ENCODE measurements around the gene SOX18. TPM values are rescaled to one million over a fixed set of nuclear protein-coding genes. Genes with fewer than 3 reads are reported as not detected.
A peak's percentile ranks its signal among the peaks of the same experiment; 100 is the strongest.

SOX18 gene
- total and polyA plus RNA-seq, 2 of the 13 experiments (the other 11 are each of a cell fraction or from before 2014, with no cell fraction given), result 1.6 to 1.9 TPM

DNA sequence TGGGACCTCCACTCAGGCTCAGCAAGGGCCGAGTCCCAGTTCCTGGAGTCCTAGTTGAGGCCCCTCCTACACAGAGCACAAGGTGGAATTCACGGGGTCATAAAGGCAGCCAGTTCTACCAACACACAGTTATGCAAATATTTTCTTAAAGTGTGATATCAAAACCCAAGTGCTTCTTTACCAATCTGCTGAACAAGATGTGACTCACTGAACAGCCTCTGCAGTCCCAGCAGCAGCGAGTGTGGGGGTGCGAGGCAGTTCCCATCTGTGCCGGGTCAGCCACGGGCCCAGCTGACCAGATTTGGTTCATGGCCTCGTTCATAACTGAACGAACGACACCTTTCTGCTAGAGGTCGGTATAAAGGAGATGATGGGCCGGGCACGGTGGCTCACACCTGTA is 9.1 kb upstream of the SOX18 start (continued):
- TF ChIP-seq, protein P1, sequence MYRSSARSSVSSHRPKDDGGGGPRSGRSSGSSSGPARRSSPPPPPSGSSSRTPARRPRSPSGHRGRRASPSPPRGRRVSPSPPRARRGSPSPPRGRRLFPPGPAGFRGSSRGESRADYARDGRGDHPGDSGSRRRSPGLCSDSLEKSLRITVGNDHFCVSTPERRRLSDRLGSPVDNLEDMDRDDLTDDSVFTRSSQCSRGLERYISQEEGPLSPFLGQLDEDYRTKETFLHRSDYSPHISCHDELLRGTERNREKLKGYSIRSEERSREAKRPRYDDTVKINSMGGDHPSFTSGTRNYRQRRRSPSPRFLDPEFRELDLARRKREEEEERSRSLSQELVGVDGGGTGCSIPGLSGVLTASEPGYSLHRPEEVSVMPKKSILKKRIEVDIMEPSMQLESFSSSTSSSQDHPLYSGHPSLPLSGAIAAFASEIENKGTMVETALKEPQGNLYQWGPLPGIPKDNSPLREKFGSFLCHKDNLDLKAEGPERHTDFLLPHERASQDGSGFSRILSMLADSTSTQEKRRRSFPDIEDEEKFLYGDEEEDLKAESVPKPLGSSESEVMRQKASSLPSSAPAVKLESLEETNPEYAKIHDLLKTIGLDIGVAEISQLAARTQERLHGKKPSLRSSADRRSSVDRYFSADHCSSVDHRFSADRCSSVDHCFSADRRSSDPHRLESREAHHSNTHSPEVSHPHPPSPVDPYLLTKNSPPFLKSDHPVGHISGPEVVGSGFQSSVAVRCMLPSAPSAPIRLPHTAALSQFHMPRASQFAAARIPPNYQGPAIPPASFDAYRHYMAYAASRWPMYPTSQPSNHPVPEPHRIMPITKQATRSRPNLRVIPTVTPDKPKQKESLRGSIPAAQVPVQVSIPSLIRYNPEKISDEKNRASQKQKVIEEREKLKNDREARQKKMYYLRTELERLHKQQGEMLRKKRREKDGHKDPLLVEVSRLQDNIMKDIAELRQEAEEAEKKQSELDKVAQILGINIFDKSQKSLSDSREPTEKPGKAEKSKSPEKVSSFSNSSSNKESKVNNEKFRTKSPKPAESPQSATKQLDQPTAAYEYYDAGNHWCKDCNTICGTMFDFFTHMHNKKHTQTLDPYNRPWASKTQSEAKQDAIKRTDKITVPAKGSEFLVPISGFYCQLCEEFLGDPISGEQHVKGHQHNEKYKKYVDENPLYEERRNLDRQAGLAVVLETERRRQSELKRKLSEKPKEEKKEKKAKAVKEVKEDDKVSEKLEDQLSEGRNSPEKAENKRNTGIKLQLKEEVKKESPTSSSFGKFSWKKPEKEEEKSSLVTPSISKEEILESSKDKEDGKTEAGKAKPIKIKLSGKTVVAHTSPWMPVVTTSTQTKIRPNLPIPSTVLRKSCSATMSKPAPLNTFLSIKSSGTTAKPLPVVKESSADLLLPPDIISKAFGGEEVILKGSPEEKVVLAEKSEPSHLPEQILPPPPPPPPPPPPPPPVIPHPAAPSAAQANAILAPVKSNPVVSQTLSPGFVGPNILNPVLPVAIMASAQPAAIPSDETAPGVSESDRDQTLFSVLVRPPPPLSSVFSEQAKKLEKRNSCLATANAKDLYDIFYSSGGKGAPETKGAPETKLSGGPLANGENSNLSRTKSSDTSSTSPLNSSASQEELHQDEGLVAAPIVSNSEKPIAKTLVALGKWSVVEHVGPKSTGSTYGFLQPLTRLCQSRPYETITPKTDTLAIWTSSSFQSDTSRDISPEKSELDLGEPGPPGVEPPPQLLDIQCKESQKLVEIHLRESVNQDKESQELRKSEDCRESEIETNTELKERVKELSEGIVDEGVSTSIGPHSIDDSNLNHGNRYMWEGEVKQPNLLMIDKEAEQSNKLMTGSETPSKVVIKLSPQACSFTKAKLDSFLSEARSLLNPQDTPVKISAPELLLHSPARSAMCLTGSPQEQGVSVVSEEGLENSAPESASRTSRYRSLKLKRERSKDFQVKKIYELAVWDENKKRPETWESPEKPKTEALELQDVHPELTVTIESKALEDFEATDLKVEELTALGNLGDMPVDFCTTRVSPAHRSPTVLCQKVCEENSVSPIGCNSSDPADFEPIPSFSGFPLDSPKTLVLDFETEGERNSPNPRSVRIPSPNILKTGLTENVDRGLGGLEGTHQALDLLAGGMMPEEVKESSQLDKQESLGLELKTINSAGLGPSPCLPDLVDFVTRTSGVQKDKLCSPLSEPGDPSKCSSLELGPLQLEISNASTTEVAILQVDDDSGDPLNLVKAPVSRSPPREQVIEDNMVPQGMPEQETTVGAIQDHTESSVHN (CRISPR knock-in tag; IDR thresholded peaks at IDR 0.05), result 0 out of 2 replicates have a peak, but pooled peaks have one; percentile 51
- TF ChIP-seq, protein P2, sequence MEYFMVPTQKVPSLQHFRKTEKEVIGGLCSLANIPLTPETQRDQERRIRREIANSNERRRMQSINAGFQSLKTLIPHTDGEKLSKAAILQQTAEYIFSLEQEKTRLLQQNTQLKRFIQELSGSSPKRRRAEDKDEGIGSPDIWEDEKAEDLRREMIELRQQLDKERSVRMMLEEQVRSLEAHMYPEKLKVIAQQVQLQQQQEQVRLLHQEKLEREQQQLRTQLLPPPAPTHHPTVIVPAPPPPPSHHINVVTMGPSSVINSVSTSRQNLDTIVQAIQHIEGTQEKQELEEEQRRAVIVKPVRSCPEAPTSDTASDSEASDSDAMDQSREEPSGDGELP (IDR thresholded peaks at IDR 0.05; ENCODE audit: borderline replicate concordance, low read depth), result no peak
- TF ChIP-seq ZC3H13 (CRISPR knock-in tag; IDR thresholded peaks at IDR 0.05), result no peak
- 0 out of 2 replicates have a peak, but pooled peaks have one; percentile 48 for TF ChIP-seq SRY (CRISPR knock-in tag; IDR thresholded peaks at IDR 0.05)
- TF ChIP-seq ZMYM3 (CRISPR knock-in tag; IDR thresholded peaks at IDR 0.05), result no peak
- TF ChIP-seq ZNF776 (CRISPR knock-in tag; IDR thresholded peaks at IDR 0.05), result 0 out of 2 replicates have a peak, but pooled peaks have one; percentile 61

Data from HepG2 (cell line).